HG03175 (cell line): ENCODE measurements around the gene ZNF805.
"Not testable (repeated sequence)": the region's sequence is repeated elsewhere in the genome, so short reads cannot be mapped to it uniquely, and the experiment has no call there.

Source experiments
- ATAC-seq: cut with Tn5 transposase; IDR thresholded peaks from one replicate; pipeline ENCODE4 v1.9.1; 2021; ENCODE audit warnings: mild to moderate bottlenecking, moderate library complexity; ENCODE audit not compliant: unreplicated experiment

The ZNF805 gene

DNA sequence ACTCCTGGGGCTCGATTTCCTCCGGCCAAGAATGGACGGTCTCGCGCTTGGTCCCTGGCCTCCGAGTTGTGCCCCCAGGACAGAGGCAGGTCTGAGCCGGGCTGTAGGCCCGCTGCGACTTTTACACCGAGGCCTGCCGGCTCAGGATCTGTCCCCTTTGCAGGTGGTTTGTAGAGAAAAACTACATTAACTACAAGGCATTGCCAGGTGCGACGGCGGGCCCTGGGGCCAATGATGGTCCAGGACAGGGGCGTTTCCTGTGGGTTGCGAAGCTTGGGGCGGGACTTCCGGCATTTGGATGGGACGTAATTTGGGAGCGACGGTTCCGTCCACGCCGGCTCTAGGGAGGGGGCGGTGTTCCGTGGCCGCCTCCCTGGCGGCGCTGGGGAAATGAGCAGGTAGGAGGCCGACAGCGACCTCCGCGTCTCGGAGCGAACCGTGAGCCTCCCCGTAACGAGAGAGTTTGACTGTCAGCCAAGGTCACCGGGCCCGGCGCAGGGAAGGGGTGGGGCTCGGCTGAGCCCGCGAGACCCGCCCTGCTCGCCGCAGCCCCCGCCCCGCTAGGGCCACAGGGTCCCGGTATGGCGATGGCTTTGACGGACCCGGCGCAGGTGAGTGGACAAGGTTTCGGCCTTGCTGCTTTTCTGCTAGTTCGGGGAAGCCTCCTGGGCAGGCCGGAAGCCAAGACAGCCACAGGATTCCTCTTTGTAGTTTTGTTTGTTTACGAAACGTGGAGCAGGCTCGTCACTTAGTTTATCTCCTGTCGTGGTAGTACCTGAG, at the start of gene ZNF805:
Gene ZNF805, plus strand, starts transcription at position 322 of the 780 bp plus-strand sequence. Its CDS starts 260 bp downstream, at position 582.
- ATAC-seq: peak; percentile 94

DNA sequence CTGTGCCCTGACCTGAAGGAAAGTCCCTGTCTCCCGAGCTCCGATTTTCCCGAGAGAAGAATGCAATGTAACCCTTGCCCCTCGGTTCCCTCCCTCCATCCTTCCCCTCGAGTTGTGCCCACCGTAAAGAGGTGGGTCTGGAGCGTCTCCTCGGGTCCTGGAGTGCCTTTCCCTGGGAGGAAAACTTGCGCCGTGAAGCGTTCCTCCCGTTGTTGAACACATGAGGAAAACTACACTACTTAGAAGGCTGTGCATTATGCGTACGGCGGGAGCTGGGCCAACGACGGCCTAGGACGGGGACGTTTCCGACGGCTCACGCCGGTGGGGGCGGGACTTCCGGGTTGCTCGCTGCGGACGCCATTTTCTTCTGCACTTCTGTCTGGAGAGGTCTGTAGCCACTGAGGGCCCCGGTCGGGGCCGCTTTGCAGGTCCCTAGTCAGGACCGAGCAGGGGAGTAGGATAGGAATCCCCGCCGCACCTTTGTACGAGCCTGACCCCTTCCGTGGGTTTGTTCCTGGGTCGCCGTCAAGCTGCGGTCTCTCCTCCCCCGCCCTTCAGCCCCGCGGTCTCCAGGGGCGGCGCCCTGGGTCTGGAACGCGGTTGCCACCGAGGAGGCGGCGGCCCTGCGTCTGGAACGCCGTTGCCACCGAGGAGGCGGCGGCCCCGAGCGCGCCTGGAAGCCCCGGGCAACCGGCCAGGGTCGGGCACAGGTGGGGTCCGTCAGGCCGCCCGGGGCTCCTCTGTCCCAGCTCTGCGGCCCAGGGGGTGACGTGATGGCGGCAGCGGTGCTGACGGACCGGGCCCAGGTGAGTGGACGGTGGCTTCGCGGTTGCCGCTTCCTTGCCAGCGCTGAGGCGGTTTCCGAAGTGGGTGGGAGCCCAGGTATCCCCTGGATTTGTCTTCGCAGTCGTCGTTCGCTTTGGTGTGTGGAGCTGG, 49.0 kb upstream of the ZNF805 start, which contains the start of gene ZNF264:
Gene ZNF264, plus strand, starts transcription at position 360 of the 936 bp plus-strand sequence. Its CDS starts 414 bp downstream, at position 774.
- ATAC-seq: peak; percentile 97

DNA sequence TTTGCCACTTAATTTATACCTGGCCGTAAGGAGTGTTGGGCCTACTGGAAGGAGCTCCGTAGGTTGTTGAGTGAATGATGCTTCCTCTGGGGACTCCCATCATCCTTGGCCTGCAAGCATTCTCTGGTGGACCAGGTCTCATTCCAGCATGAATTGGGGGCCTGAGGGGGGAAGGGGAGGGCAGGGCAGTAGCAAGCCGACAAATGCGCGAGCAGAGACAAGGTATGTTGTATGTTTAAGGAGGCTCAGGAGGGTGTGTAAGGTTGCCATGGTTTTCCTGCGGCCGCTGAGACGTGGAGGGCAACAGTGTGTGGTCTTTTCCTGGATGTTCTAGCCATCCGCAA, 48.4 kb upstream of the ZNF805 start:
- ATAC-seq: peak; percentile 11

DNA sequence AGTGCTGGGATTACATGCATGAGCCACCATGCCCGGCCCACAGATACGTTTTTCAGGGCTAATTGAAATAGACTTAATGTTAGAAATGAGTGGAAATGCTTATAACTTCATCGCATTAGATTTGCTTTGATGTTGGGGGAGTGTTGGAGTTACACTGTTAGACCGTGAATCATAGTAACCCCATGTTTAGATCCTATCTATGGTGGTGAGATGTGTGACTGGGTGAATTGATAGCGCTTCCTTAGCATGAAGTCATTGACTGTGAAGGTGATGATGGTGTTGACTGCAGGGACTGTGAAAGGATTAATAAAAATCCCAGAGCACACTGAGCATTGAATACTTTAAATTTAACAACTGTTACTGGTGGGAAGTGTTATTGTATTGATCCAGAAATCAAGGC, 47.4 kb upstream of the ZNF805 start:
- ATAC-seq: no peak

DNA sequence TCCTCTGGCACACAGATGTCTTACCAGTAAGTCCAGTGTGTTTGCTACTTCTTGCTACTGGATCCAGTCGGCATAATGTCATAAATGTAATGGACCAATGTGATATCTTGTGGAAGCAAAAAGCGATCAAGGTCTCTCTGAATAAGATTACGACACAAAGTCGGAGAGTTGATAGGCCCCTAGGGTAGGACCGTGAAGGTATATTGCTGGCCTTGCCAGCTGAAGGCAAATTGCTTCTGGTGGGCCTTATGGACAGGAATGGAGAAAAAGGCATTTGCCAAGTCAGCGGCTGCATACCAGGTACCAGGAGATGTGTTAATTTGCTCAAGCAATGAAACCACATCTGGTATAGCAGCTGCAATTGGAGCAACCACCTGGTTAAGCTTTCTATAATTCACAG, 42.6 kb upstream of the ZNF805 start:
- ATAC-seq: not testable (repeated sequence)

DNA sequence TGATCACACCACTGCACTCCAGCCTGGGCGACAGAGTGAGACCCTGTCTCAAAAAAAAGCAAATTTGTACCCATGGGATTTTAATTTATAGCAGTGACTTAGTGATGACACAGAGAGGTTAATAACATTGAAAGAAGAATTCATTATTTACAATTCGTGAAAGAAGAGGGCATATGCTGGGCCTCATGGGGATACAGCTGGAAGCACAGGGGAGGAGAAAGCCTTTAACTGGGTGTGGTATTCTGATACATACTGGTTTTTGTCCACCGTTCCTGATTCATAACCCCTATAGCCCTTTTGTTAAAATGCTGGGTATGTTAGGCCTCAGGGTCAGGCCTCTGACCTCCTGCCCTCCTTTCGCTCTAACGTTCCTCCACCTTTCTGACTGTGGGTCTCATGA, 38.3 kb upstream of the ZNF805 start:
- no peak for ATAC-seq

DNA sequence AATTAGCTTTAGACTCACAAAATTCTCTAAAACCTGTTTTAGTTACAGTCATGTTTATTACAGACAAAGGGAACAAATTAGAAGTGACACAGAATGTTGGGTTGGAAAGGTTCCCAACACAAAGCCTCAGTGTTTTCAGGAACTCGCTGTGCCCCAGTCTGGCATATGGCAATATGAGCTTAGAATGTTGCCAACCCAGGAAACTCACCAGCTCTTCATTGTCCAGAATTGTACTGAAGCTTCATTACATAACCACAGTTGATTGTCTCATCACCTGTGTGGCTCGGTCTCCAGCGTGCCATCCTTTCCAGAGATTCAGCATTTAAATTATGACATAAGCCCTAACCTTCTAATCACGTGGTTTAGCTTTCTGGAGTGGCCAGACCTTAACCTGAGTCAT, 30.1 kb upstream of the ZNF805 start:
- no peak for ATAC-seq

DNA sequence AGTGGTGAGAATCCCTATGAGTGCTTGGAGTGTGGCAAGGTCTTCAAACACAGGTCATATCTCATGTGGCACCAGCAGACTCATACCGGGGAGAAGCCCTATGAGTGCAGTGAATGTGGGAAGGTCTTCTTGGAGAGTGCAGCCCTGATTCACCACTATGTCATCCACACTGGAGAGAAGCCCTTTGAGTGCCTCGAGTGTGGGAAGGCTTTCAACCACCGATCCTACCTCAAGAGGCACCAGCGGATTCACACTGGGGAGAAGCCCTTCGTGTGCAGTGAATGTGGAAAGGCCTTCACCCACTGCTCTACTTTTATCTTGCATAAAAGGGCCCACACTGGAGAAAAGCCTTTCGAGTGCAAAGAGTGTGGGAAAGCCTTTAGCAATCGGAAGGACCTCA, 28.3 kb upstream of the ZNF805 start:
- ATAC-seq: no peak

DNA sequence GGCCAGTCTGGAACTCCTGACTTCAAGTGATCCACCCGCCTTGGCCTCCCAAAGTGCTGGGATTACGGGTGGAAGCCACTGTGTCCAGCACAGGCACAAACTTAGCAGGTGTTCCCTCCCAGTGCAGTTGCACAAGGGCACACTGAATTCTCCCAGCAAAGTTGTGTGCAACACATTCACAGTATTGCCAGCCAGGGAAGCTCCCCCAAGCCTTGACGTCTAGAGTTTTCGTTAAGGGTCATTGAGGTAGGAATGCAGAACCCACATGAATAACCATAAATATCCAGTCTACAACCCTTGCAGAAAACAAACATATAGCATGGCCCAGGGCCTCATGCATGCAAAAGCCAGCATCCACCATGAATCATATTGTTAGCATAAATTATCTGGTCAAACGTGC, 12.9 kb upstream of the ZNF805 start:
- ATAC-seq: no peak

DNA sequence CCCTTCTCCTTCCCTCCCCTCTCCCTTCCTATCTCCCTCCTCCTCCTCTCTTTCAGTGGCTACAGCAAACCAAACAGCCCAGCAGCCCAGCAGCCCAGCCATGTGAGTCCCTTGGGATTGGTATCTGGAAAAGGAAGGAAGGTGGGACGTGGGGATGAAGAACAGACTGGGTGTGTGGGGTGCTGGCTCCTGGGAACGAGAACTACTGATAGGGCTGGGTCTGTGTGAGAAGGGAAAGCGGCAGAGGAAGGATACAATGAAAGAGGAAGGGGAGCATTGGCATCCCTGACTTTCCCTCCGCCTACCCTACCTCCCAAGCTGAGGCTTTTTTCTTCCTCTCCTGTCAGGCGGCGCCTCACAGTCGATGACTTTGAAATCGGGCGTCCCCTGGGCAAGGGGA, 8.7 kb upstream of the ZNF805 start:
- no peak for ATAC-seq

DNA sequence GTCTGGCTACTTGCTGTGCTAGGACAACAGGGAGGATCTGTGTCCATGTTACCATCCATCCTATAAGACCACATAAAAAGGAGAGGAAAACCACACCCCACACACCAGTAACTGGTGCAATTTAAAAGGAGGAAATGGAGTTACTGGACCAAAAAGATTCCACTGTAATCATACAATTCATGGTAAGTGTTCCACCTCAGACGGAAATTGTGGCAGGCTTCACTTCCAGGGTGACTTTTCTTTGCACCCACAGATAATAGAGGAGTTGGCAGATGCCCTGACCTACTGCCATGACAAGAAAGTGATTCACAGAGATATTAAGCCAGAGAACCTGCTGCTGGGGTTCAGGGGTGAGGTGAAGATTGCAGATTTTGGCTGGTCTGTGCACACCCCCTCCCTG, 7.2 kb upstream of the ZNF805 start:
- ATAC-seq: no peak

DNA sequence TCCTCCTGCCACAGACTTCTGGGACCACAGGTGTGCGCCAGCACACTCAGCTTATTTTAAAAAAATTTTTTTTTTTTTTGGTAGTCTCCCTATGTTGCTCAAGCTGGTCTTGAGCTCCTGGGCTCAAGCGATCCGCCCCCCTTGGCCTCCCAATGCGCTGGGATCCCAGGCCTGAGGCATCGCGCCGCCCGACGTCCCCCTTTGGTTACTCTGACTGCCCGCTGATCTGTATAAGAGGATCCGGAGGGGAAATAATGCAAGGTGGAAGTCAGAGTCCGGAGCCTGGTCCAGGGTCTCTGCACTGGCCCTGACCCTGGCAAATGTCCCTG, 486 bp upstream of the ZNF805 start:
- ATAC-seq: no peak

DNA sequence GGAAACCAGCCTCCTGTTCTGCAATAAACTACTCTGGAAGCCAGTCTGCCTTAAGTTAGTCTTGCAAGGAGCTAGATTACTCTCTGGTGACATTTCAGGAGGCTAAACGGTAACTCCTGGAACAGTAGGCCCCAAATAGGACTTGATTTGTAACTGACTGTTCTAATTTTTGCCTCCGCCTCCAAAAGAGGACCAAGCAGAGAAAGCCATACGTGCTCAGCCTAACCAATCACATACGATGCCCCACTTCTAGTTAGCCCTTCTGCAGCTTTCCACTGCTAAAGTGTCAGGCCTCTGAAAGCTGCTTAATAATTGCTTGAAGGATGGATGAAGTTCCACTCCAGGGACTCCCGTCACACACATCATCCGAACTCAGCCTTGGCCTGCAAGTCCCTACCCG, 744 bp downstream of the ZNF805 start:
- no peak for ATAC-seq

DNA sequence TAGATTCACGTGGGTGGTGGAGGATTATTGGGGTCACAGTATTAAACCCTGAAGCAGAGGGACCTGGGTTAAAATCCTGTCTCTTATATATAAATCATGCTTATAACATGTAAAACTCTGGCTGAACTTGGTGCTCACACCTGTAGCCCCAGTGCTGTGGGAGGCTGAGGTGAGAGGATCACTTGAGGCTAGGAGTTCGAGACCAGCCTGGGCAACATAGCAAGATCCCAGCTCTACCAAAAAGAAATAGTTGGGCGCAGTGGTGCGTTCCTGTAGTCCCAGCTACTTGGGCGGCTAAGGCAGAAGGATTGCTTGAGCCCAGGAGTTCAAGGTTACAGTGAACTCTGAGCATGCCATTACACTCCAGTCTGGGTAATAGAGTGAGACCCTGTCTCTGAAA, 2.4 kb downstream of the ZNF805 start:
- ATAC-seq: no peak

DNA sequence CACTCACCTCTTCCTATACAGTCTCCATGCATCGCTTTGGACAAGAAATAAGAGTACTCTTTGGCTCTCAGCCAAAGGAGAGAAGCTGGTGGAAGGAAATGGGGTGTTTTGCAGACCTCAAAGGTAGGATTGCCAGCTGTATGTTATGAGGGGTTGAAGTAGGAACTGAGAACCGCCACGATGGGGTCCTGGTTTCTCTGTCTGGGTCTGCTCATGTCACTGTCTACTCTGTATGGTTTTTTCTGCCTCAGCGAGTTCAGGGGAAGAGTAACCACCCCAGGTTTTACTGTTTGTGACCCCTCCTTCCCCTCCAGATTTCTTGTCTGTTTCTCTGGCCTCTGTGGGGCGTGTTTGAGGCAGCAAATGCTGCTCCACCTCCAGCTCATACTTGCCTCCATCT, 4.1 kb downstream of the ZNF805 start:
- ATAC-seq: no peak

DNA sequence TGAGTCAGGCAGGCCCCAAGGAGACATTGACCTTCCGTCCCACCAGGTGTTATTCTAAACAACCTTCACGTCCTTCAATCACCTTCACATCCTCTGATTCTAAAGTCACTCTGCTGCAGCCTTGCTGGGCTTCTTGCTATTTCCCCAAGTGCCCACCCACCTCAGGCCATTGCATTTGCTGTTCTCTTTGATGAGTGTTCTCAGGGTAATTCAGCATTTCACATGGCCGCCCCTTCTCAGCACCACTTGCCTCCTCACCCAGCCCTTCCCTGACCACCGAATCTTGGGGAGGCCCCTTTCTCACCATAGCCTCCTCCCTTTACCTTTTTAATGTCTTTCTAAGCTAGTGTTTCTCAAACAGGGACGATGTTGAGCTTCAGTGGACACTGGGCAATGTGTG, 4.6 kb downstream of the ZNF805 start:
- no peak for ATAC-seq

DNA sequence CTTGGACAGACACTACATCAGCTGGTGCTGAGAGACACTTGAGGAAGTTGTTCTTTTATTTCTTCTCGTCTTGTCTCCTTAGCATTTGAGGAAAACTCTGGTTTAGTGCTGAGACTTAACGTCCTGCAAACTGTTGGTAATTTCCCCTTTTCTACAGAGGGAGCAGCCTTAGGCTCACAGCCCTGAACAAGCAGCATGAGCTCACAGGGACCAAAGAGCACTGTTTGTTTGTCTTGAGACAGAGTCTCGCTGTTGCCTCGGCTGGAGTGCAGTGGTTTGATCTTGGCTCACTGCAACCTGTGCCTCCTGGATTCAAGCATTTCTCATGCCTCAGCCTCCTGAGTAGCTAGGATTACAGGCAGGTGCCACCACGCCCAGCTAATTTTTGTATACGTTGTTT, 5.5 kb downstream of the ZNF805 start:
- ATAC-seq: no peak

DNA sequence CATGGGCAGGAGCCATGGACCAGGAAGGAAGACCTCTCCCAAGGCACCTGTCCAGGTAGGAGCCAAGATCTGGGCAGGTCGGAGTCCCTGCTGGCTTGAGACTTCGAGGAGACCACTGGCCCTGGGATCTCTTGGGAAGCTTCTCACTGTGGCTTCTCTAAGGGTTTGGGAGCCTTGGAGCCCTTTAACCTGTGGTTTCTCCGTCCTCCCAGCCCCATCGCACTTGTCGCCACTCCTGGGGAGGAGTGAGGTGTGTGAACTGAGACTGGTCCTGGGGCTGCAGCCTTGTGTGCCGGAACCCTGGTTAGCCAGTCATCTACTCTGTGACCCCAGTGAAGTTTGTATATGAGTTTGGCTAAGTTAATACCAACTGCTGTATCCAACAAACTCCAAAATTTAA, 8.2 kb downstream of the ZNF805 start:
- ATAC-seq: no peak

DNA sequence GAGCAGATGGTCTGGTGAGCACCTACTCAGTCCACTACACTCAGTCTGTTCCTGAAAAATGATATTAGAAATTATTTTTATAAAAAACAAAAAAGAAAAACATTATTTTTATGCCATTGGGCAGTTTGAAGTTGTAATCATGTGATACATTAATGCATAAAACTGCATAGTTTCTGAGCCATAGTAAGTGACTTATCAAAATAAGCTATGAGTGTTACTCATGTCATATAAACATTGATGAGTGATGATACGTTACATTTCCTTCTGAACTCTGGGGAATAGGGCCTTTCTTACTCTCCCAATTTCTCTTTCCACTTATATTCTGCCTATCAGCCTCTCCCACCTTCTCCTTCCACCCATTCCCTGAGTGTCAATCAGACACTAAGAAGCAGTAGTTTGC, 8.9 kb downstream of the ZNF805 start:
- ATAC-seq: no peak

DNA sequence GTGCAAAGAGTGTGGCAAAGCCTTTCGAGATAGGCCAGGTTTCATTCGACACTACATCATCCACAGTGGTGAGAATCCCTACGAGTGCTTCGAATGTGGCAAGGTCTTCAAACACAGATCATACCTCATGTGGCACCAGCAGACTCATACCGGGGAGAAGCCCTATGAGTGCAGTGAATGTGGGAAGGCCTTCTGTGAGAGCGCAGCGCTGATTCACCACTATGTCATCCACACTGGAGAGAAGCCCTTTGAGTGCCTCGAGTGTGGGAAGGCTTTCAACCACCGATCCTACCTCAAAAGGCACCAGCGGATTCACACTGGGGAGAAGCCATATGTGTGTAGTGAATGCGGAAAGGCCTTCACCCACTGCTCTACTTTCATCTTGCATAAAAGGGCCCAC, 13.3 kb downstream of the ZNF805 start:
- not testable (repeated sequence) for ATAC-seq

DNA sequence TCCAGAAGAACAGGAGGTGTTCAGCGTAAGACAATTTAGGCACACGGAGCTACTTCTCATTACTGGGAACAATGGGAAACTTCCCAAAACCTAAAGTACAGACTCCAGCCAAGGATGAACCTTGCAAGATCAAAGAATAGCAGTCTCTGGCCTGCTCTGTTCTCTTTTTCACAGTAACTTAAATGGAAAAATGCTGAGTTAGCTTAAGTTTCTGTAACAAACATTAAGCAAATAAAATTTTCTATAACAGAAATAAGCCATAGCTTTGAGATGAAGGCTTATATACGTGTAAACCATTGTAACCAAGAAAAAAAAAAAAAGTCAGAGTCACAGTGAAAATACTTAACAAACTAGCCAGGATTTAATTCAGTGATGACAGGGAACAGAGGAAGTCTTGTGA, 21.6 kb downstream of the ZNF805 start:
- ATAC-seq: no peak

DNA sequence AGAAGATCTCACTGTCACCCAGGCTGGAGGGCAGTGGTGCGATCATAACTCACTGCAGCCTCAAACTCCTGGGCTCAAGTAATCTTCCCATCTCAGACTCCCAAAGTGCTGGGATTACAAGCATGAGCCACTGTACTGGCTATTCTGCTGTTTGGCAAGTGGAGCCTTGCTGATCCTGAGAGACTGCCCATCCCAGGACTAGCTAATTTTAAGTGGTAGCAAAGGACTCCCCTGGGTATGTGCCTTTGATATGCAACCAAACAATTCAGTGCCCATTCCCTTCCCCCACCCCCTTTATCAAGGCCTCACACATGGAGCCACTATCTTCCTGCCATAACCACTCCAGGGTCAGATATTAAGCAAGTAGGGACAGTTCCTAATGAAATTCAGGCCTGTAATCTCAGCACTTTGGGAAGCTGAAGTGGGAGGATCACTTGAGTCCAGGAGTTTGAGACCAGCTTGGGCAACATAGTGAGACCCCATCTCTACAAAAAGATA, 22.9 kb downstream of the ZNF805 start:
- ATAC-seq: no peak
